GM19240 (cell line): Measurements from ENCODE around the gene TMTC1.
"Not testable (repeated sequence)": the region's sequence is repeated elsewhere in the genome, so short reads cannot be mapped to it uniquely, and the experiment has no call there.

Experiments used
- DNase-seq: peaks from one replicate; pipeline ENCODE4 v3.0.0; 2011; ENCODE audit warnings: low spot score; ENCODE audit not compliant: insufficient read length

The TMTC1 gene

DNA sequence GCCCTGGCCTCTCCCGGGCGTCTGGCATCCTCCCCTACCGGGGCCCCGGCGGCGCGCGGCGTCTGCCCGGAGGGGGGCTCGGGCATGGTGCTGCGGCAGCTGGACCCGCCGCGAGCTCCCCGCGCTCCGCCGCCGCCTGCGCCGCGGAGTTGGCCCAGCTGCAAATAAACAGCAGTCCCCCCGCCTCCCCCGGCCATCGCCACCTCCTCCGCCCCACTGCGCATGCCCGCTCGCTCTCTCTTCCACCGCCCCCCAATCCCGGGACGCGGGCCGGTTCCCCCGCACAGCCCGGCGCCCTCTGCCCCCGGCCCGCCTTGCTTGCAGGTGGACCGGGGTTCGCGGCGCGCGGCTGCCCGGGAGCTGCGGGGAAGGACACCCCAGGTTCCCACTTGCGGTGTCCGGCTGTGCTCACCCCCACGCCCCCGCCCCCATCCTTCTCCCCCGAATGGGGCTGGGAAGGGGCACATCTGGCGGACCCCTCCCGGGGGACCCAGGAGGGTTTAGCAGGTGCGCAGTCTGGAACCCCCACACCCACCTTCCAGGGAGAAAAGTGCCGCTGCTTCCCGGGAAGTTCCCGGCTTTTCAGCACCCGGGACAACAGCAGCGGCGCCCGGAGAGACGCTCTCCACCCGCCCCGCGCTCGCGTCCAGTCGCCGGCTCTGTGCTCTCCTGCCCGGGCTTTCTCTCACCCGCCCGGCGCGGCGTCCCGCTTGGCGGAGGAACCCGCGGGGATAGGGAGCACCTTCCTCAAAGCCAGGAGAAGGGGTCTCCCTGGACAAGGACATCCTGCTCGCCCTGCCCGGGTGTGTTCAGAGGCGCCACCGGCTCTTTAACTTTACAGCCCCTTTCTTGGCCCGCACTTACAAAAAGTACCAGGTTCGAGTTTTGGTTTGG is at the start of gene TMTC1:
Gene TMTC1, minus strand, starts transcription at position 170 of the 894 bp plus-strand sequence. CDS start 191 bp downstream, outside the sequence.
- DNase-seq: no peak

DNA sequence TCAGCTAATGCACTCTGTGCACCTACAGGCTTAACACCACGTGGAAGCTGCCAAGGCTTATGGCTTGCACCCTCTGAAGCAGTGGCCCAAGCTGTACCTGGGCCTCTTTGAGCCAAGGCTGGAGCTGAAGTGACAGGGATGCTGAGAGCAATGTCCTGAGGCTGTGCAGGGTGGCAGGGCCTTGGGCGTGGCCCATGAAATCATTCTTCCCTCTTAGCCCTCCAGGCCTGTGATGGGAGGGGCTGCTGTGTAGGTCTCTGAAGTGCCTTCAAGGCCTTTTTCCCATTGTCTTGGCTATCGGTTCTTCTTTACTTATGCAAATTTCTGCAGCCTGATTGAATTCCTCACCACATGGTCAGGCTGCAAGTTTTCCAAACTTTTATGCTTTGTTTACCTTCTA is 47.4 kb upstream of the TMTC1 start:
- DNase-seq: no peak

DNA sequence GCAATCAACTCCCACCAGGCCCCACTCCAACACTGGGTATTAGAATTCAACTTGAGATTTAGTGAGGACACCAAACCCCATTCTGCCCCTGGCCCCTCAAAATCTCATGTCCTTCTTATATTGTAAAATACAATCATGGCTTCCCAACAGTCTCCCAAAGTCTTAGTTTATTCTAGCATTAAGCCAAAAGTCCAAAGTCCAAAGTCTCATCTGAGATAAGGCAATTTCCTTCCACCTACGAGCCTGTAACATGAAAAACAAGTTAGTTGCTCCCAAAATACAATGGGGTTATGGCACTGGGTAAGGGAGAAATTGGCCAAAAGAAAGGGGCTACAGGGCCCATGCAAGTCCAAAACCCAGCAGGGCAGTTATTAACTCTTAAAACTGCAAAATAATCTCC is 46.6 kb upstream of the TMTC1 start:
- DNase-seq: no peak

DNA sequence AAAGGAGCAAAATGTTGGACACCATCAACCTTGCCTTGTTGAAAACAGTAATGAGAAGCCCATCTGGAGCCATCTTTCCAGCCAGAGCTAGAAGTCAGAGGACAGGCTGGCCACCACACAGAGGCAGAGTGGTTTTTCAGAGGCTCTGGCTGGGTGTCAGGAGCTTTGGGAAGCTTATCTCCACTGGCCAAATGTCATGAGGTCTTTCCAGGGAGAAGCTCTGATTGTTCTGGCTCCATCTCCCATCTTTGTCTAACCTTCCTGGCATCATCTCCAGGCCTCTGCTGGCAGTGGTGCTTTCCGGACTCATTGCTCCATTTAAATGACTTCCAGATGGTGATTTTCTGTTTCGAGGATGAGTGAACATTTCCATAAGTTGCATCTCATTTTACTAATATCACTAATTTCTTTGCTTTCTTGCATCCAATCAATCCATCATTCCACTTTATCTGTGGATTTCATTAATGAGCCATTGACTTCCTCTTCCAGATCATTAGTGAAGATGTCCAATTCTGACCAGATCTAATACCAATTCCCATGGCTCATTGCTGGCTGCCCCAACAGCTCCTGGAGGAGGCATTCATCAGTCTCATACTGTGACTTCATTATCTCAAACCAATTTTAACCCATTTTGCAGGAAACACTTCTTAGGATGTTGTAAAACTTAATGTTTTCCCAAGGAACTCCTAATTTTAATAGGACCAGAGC is 35.3 kb upstream of the TMTC1 start:
- no peak for DNase-seq

- no peak for DNase-seq
Measured at GRCh38 chr12:29816874-29817725, 33.4 kb upstream of the TMTC1 start.

- not testable (repeated sequence) for DNase-seq
Measured at GRCh38 chr12:29809616-29810361, 26.0 kb upstream of the TMTC1 start.

DNA sequence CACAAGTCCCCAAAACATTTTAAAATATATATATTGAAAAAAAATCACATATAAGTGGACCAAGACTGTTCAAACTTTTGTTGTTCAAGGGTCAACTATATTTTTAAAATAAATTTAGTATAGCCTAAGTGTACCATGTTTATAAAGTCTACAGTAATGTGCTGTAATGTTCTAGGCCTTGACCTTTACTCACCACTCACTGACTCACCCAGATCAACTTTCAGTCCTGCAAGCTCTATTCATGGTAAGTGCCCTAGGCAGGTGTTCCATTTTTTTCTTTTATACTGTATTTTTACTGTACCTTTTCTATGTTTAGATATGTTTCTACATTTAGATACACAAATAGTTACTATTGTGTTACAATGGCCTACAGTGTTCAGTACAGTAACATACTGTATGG is 23.4 kb upstream of the TMTC1 start:
- no peak for DNase-seq

DNA sequence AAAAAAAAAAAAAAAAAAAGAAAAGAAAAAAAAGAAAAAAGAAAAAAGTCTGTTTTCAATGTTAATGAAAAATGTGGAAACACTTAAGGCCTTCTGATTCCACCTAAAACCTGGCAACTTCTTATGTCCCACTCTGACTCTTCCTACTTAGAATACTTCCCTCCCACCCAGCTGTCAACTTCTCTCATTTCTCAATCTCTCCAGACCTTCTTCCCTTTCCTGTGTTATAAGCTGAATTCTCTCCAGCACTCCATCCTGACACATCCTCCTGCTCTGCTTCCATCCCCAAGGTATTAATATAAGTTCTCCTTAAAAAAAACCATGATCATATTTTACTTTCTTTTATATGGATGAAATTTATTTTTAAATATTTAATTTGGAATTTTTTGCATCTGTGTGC is 20.3 kb upstream of the TMTC1 start:
- no peak for DNase-seq

DNA sequence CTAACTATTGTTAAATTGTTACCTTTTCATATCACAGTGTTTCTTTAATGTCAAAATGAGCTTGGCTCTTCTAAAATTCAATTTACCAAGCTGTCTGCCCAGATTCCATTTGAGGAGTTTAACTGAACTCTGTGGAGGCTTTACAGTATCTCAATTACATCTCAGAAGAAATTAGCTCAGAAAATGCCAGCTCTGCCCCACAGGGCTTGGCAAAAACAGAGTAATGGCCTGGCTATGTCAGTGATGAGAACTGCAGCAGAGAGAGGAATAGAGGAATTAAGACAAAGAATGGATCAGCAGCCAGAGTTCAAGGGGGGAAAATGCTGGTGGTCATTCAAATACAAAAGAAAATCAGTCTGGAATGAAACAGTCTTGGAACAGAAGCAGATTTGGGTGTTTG is 15.8 kb upstream of the TMTC1 start:
- DNase-seq: no peak

- DNase-seq: no peak
Measured at GRCh38 chr12:29797565-29798355, 14.0 kb upstream of the TMTC1 start.

DNA sequence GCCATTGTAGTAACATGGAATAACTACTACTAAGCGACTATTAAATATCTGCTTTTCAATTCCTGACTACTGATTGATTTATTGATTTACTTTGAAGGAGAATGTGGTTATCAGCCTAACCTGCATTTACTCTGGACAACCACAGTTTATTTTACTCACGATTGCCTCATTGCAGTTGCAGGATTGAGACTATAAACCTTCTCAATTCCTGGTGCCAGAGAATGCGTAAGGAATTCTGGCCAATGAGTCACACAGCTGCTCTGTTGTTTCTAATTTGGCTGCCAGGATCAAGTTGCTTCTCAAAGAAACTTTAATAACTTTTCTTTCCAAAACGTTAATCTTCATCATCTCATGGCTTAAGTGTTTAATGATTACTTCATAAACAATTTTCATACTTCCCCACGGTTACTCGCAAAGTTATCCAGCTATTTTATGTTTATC is 13.1 kb upstream of the TMTC1 start:
- no peak for DNase-seq

- no peak for DNase-seq
Measured at GRCh38 chr12:29795715-29796114, 12.0 kb upstream of the TMTC1 start.

- no peak for DNase-seq
Measured at GRCh38 chr12:29794862-29795261, 11.1 kb upstream of the TMTC1 start.

- no peak for DNase-seq
Measured at GRCh38 chr12:29792853-29793252, 9.1 kb upstream of the TMTC1 start.

GRCh38 chr12:29792132-29792531 is 8.4 kb upstream of the TMTC1 start:
- DNase-seq: no peak

GRCh38 chr12:29782871-29783772 is 620 bp downstream of the TMTC1 start:
- DNase-seq: no peak

DNA sequence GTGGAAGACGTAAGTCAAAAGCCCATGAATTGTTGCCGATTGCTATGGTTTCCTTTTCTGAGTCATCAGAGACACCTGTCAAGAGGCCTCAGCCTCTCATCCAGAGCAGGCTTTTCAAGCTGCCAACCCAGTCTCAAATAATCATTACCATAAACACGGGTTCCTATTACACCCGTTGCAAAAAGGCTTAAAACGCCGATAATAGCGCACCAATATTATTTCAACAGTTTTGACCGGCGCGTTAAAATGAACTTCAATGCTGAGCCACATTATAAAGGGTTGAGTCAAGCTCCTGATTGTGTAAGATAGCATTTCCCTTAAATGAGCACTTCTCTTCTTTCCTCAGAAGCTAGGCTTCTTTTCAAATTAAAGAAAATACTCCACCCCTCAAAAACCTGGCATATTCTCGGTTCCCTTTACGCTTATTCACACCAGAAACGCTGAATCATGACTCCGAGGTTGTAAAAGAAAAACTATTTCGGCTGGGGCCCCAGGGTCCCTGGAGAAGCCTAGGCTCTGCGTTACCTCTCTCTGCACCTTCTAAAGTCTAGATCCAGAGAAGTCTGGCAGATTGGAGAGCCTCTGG is 1.4 kb downstream of the TMTC1 start:
- peak; percentile 13 for DNase-seq

GRCh38 chr12:29781705-29782266 is 2.0 kb downstream of the TMTC1 start:
- DNase-seq: no peak
